HepG2 (cell line): Measurements from ENCODE around the gene RAE1. TPM values are rescaled to one million over a fixed set of nuclear protein-coding genes. Genes with fewer than 3 reads are reported as not detected.
A peak's percentile ranks its signal among the peaks of the same experiment; 100 is the strongest.

Experiments
- ATAC-seq: fragments of 200-7000 bp; cut with Tn5 transposase; 3 replicates; pipeline ENCODE4 v1.9.1; 2020; ENCODE audit warnings: mild to moderate bottlenecking, moderate library complexity
- BruUV-seq: library from RNA; stranded (reverse); fragments of 400-500 nt; replicated peaks from 2 replicates; lab custom pipeline; 2021; lab: Mats Ljungman, UMichigan
- CTCF ChIA-PET: fragments of 300-600 bp; formaldehyde crosslinking; extraction: SDS; loops from one replicate; lab custom pipeline; 2021; ENCODE audit warnings: low total read pairs, inconsistent platforms, low intra/inter-chr PET ratio; lab: Yijun Ruan, JAX
- POLR2A ChIA-PET: fragments of 350-600 bp; sonication (Branson Sonifier 250); formaldehyde crosslinking; loops from one replicate; lab custom pipeline; 2020; ENCODE audit warnings: antibody characterized with exemption, inconsistent platforms; lab: Yijun Ruan, JAX
- DNase-seq: peaks from one replicate; pipeline ENCODE4 v3.0.0-alpha.2; 2015; ENCODE audit warnings: low spot score
- FAIRE-seq: peaks from 3 replicates; lab custom pipeline; 2011; peaks lifted over from hg19 to GRCh38; lab: Jason Lieb, UNC
- H2AFZ ChIP-seq: one replicate; pipeline ENCODE4 v1.6.1; 2011; ENCODE audit warnings: low read length, inconsistent platforms
- H3K27ac ChIP-seq: fragments of 300-600 bp; 3 replicates; pipeline ENCODE4 v1.8.0; 2011; ENCODE audit warnings: mixed run types, mild to moderate bottlenecking, mixed read lengths, low read length, inconsistent platforms; ENCODE audit not compliant: insufficient read depth; ENCODE audit errors: extremely low read length
- H3K27me3 ChIP-seq, 2 experiments: fragments of 200-600 bp in 1 of 2; 2 replicates in 1 of 2; 3 replicates in 1 of 2; pipeline versions ENCODE4 v1.6.0 to v1.8.0; 2011; ENCODE audit warnings: low read length in 2 of 2, mild to moderate bottlenecking in 2 of 2, moderate library complexity in 2 of 2, inconsistent platforms in 1 of 2; ENCODE audit not compliant: insufficient read depth in 2 of 2, control insufficient read depth in 1 of 2
- H3K36me3 ChIP-seq, 2 experiments: fragments of 200-600 bp in 1 of 2; replicated peaks in 1 of 2; 2 replicates in 1 of 2; 3 replicates in 1 of 2; pipeline versions ENCODE4 v1.5.1 to v1.8.0; 2011; ENCODE audit warnings: low read length in 2 of 2, inconsistent platforms in 1 of 2; ENCODE audit not compliant: insufficient read depth in 2 of 2, control insufficient read depth in 1 of 2
- H3K4me1 ChIP-seq: 2 replicates; pipeline ENCODE4 v1.5.1; 2012; ENCODE audit warnings: low read length, inconsistent platforms; ENCODE audit not compliant: insufficient read depth
- H3K4me2 ChIP-seq: 2 replicates; pipeline ENCODE4 v1.6.0; 2011; ENCODE audit warnings: low read depth, low read length, inconsistent platforms
- H3K4me3 ChIP-seq, 3 experiments: fragments of 200-600 bp in 1 of 3; sonication (generic), shearing (Covaris generic) in 1 of 3; replicated peaks in 1 of 3; 2 replicates each; pipeline ENCODE4 v1.5.1; 2011 to 2016; ENCODE audit warnings: low read length in 3 of 3, inconsistent platforms in 2 of 3, low read depth in 2 of 3, mild to moderate bottlenecking in 2 of 3, control low read depth in 1 of 3, mixed read lengths in 1 of 3; ENCODE audit not compliant: insufficient read depth in 1 of 3
- H3K79me2 ChIP-seq: one replicate; pipeline ENCODE4 v1.6.1; 2011; ENCODE audit warnings: low read length, inconsistent platforms; ENCODE audit not compliant: insufficient read depth
- H3K9ac ChIP-seq: 2 replicates; pipeline ENCODE4 v1.6.0; 2011; ENCODE audit warnings: mild to moderate bottlenecking, low read depth, low read length, inconsistent platforms; ENCODE audit not compliant: insufficient read depth
- H3K9me3 ChIP-seq: 2 replicates; pipeline ENCODE4 v1.5.1; 2012; ENCODE audit warnings: mild to moderate bottlenecking, low read length
- H4K20me1 ChIP-seq: 2 replicates; pipeline ENCODE4 v1.6.0; 2011; ENCODE audit warnings: inconsistent platforms, mild to moderate bottlenecking, low read length, moderate library complexity; ENCODE audit not compliant: insufficient read depth
- E2F5 ChIP-seq: sonication (generic); formaldehyde crosslinking; conservative IDR thresholded peaks from 2 replicates; pipeline ENCODE4 v1.4.0; 2020; ENCODE audit warnings: missing genetic modification reagents
- KDM3A ChIP-seq: IDR thresholded peaks from 2 replicates; pipeline ENCODE4 v1.6.1; 2018; ENCODE audit warnings: low read depth, missing compliant biosample characterization
- KLF12 ChIP-seq: sonication (generic); formaldehyde crosslinking; IDR thresholded peaks from 2 replicates; pipeline ENCODE4 v1.4.0; 2020; ENCODE audit warnings: missing genetic modification reagents, borderline replicate concordance
- KLF13 ChIP-seq: sonication (generic); formaldehyde crosslinking; IDR thresholded peaks from 2 replicates; pipeline ENCODE4 v1.4.0; 2020; ENCODE audit warnings: mild to moderate bottlenecking, missing genetic modification reagents
- NR2F1 ChIP-seq, 2 experiments: fragments of 450-650 bp in 1 of 2; formaldehyde crosslinking in 1 of 2; IDR thresholded peaks; 2 replicates each; pipeline versions ENCODE4 v1.5.0 to v1.6.1; 2016 to 2020; ENCODE audit warnings: mild to moderate bottlenecking in 1 of 2, missing compliant biosample characterization in 1 of 2, missing genetic modification reagents in 1 of 2, moderate library complexity in 1 of 2
- PTBP1 ChIP-seq: fragments of 200-400 bp; formaldehyde crosslinking; IDR thresholded peaks from 2 replicates; pipeline ENCODE4 v1.6.1; 2018; ENCODE audit warnings: low read length, low read depth; ENCODE audit not compliant: poor library complexity, severe bottlenecking
- RBFOX2 ChIP-seq: fragments of 200-400 bp; formaldehyde crosslinking; IDR thresholded peaks from 2 replicates; pipeline ENCODE4 v1.6.1; 2017; ENCODE audit warnings: low read depth, mild to moderate bottlenecking, low read length
- ZC3H13 ChIP-seq: sonication (generic); formaldehyde crosslinking; IDR thresholded peaks from 2 replicates; pipeline ENCODE4 v1.8.1; 2023; ENCODE audit warnings: mild to moderate bottlenecking, missing genetic modification reagents, moderate library complexity
- ZNF557 ChIP-seq: sonication (generic); formaldehyde crosslinking; IDR thresholded peaks from 2 replicates; pipeline ENCODE4 v1.4.0; 2020; ENCODE audit warnings: missing genetic modification reagents
- ZNF615 ChIP-seq: sonication (generic); formaldehyde crosslinking; IDR thresholded peaks from 2 replicates; pipeline ENCODE4 v1.5.0; 2020; ENCODE audit warnings: mild to moderate bottlenecking, missing genetic modification reagents, borderline replicate concordance
- ZNF768 ChIP-seq: sonication (generic); formaldehyde crosslinking; IDR thresholded peaks from 2 replicates; pipeline ENCODE4 v1.4.0; 2020; ENCODE audit warnings: missing genetic modification reagents
- whole genome bisulfite sequencing: methylation state at CpG from one replicate; pipeline ENCODE4 v1.1.6; 2017; ENCODE audit warnings: low lambda C conversion rate; 5-methylcytosine and 5-hydroxymethylcytosine counted together
- in situ Hi-C: cut with HindIII; loops from 2 replicates; pipeline ENCODE4 v1.10.0; 2017; ENCODE audit warnings: low pct_unique_long_range_greater_than_20kb; ENCODE audit not compliant: extremely low pct_ligation_motif_present
- intact Hi-C: fragments of 100-400 bp; cut with micrococcal nuclease; formaldehyde crosslinking; loops from one replicate; pipeline ENCODE4 v1.10.0; 2022; ENCODE audit not compliant: unreplicated experiment
- polyA plus RNA-seq, 8 experiments: library from polyadenylated mRNA; depleted of rRNA in 3 of 8; stranded (reverse) in 7 of 8; unstranded in 1 of 8; fragments of >200 nt; fragmentation: Illumina TruSeq in 4 of 8; extraction: Trizol in 4 of 8; gene quantifications; 2 replicates each; pipeline versions ENCODE4 v1.2.1 to v1.2.3, GENCODE V29; 2011 to 2016; ENCODE audit warnings: low read depth in 4 of 8, missing spikeins in 1 of 8, mixed read lengths in 1 of 8; ENCODE audit not compliant: insufficient read depth in 1 of 8
- total RNA-seq, 5 experiments: library from RNA; depleted of rRNA; stranded (reverse); fragments of >200 nt; fragmentation: Illumina TruSeq; extraction: Trizol; gene quantifications; 2 replicates each; pipeline ENCODE4 v1.2.3, GENCODE V29; 2016; ENCODE audit warnings: low read depth in 1 of 5
- TF ChIP-seq, protein P1 (sequence below): sonication (generic); formaldehyde crosslinking; IDR thresholded peaks from 2 replicates; pipeline ENCODE4 v1.5.0; 2020; ENCODE audit warnings: missing genetic modification reagents
- TF ChIP-seq, protein P2 (sequence below): sonication (generic); formaldehyde crosslinking; conservative IDR thresholded peaks from 2 replicates; pipeline ENCODE4 v1.8.0; 2022; ENCODE audit warnings: mild to moderate bottlenecking, moderate library complexity, missing genetic modification reagents

Gene RAE1
- total and polyA plus RNA-seq, 2 of the 13 experiments (the other 11 are each of a cell fraction or from before 2014, with no cell fraction given) = 36.1 to 72.9 TPM

DNA sequence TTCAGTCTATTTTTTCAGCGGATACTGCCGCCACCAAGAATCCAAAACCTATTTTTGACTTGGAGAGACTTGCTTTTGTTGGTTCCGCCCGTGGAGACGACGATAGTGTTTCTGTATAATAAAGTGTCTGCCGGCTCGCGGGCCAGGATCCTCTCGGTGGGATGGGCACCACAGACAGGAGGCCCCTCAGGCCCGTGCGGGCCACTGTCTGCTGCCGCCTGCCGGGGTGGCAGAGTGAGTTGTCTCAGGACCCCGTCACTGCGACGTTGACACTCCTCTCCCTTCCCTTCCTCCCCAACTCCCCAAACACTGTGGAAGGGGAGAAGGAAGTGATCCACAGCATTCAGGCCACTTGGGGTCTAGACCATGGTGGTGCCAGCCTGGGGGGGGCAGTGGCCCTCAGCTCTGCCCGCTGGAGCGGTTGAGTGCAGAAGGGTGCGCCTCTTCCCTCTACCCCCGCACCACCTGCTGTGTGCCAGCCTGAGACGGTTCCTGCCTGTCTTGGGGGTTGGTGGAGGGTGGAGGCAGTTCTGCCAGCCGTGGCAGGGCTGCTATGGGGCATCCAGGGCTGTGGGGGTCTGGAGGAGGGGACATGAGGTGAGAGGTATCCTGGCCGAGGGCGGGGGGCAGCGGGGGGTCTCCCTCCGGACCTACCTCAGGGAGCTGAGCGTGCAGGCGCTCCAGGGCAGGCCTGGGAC, 57.6 kb downstream of the RAE1 start:
- no peaks in the 10 kb centered on the region for H3K9me3 ChIP-seq
- WGBS = 99% methylated on average over 28 of the region's 29 CpGs
- H3K4me2 ChIP-seq = no peak overlapping the region
- TSS peak; percentile 61 for BruUV-seq
- H3K79me2 ChIP-seq = no peaks in the 10 kb centered on the region
- ATAC-seq = no peak
- H3K4me3 ChIP-seq = no peak overlapping the region
- no peak overlapping the region for H3K27ac ChIP-seq
- peaks cover 2 to 11% of the 10 kb centered on the region in 2 experiments; a peak in 3 of 5 replicates for H3K27me3 ChIP-seq
- H2AFZ ChIP-seq = no peak overlapping the region
- in situ Hi-C loops (no loop called here), intact Hi-C loops (no loop called here)
- H4K20me1 ChIP-seq = no peaks in the 10 kb centered on the region; the same call in 1 of the 2 replicates
- CTCF ChIA-PET = interaction anchor here (0.6 kb wide), 1 partner anchor 152 kb away, joined by 3 read pairs; the partner anchor contains the start of gene PCK1
- POLR2A ChIA-PET = no interaction called here
- TF ChIP-seq RBFOX2 (peak; percentile 24; the same call in 1 of the 2 replicates), KDM3A (CRISPR knock-in tag) (no peak), ZNF615 (CRISPR knock-in tag) (no peak), ZC3H13 (CRISPR knock-in tag) (0 out of 2 replicates have a peak, but pooled peaks have one; percentile 17), NR2F1 (CRISPR knock-in tag; IDR thresholded peaks at IDR 0.05) (no peak), ZNF768 (no peak), PTBP1 (no peak), ZNF557 (CRISPR knock-in tag) (no peak), KLF13 (CRISPR knock-in tag) (no peak), KLF12 (CRISPR knock-in tag) (no peak), E2F5 (no peak)
- TF ChIP-seq, protein P1, sequence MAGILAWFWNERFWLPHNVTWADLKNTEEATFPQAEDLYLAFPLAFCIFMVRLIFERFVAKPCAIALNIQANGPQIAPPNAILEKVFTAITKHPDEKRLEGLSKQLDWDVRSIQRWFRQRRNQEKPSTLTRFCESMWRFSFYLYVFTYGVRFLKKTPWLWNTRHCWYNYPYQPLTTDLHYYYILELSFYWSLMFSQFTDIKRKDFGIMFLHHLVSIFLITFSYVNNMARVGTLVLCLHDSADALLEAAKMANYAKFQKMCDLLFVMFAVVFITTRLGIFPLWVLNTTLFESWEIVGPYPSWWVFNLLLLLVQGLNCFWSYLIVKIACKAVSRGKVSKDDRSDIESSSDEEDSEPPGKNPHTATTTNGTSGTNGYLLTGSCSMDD (CRISPR knock-in tag) = no peak
- TF ChIP-seq, protein P2, sequence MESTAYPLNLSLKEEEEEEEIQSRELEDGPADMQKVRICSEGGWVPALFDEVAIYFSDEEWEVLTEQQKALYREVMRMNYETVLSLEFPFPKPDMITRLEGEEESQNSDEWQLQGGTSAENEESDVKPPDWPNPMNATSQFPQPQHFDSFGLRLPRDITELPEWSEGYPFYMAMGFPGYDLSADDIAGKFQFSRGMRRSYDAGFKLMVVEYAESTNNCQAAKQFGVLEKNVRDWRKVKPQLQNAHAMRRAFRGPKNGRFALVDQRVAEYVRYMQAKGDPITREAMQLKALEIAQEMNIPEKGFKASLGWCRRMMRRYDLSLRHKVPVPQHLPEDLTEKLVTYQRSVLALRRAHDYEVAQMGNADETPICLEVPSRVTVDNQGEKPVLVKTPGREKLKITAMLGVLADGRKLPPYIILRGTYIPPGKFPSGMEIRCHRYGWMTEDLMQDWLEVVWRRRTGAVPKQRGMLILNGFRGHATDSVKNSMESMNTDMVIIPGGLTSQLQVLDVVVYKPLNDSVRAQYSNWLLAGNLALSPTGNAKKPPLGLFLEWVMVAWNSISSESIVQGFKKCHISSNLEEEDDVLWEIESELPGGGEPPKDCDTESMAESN = no peak
- FAIRE-seq = no peak
- H3K4me1 ChIP-seq = 0 out of 2 replicates have a peak, but pooled peaks cover 10% of the 10 kb centered on the region
- peaks cover 31 to 50% of the 10 kb centered on the region in 2 experiments for H3K36me3 ChIP-seq
- no peak for DNase-seq
- no peak overlapping the region for H3K9ac ChIP-seq
